IMR-90 (cell line): Measurements from ENCODE around the gene TNK2. TPM values are rescaled to one million over a fixed set of nuclear protein-coding genes. Genes with fewer than 3 reads are reported as not detected.
A peak's percentile ranks its signal among the peaks of the same experiment; 100 is the strongest.

ENCODE experiments used
- ATAC-seq: fragments of 200-7000 bp; cut with Tn5 transposase; 2 replicates; pipeline ENCODE4 v1.9.1; 2020; ENCODE audit warnings: low read depth, mild to moderate bottlenecking, moderate library complexity
- BruUV-seq: library from RNA; stranded (reverse); fragments of 400-500 nt; replicated peaks from 2 replicates; lab custom pipeline; 2021; lab: Mats Ljungman, UMichigan
- CTCF ChIA-PET: fragments of 300-600 bp; formaldehyde crosslinking; extraction: SDS; loops from one replicate; lab custom pipeline; 2021; ENCODE audit warnings: antibody characterized with exemption; lab: Yijun Ruan, JAX
- POLR2A ChIA-PET: fragments of 300-600 bp; sonication (Branson Sonifier 250); formaldehyde crosslinking; loops from one replicate; lab custom pipeline; 2022; ENCODE audit warnings: antibody characterized with exemption; ENCODE audit not compliant: unreplicated experiment; lab: Charles Lee
- DNase-seq: peaks from one replicate; pipeline ENCODE4 v3.0.0; 2013
- H2AFZ ChIP-seq: replicated peaks from 2 replicates; pipeline ENCODE3; 2013; ENCODE audit warnings: low read length, mild to moderate bottlenecking; ENCODE audit not compliant: poor library complexity
- H2AK5ac ChIP-seq: 2 replicates; pipeline ENCODE4 v1.6.1; 2013; ENCODE audit warnings: low read depth, low read length, inconsistent platforms
- H2AK9ac ChIP-seq: replicated peaks from 2 replicates; pipeline ENCODE3; 2013; ENCODE audit warnings: mild to moderate bottlenecking, low read depth, low read length, moderate library complexity; ENCODE audit not compliant: poor library complexity
- H2BK120ac ChIP-seq: 2 replicates; pipeline ENCODE4 v1.6.1; 2013; ENCODE audit warnings: low read depth, low read length, inconsistent platforms
- H2BK15ac ChIP-seq: 3 replicates; pipeline ENCODE4 v1.6.1; 2013; ENCODE audit warnings: low read depth, low read length, inconsistent platforms
- H2BK20ac ChIP-seq: 2 replicates; pipeline ENCODE4 v1.6.1; 2013; ENCODE audit warnings: low read depth, mild to moderate bottlenecking, inconsistent platforms, low read length, moderate library complexity
- H2BK5ac ChIP-seq: 2 replicates; pipeline ENCODE4 v1.6.1; 2013; ENCODE audit warnings: mild to moderate bottlenecking, low read depth, low read length, inconsistent platforms; ENCODE audit not compliant: poor library complexity, severe bottlenecking
- H3K14ac ChIP-seq: replicated peaks from 2 replicates; pipeline ENCODE4 v1.6.1; 2013; ENCODE audit warnings: low read depth, low read length, inconsistent platforms
- H3K18ac ChIP-seq: 2 replicates; pipeline ENCODE4 v1.6.1; 2013; ENCODE audit warnings: low read depth, low read length, control low read depth
- H3K23ac ChIP-seq: 2 replicates; pipeline ENCODE4 v1.6.1; 2013; ENCODE audit warnings: low read depth, low read length, inconsistent platforms
- H3K27ac ChIP-seq: 2 replicates; pipeline ENCODE4 v1.5.1; 2013; ENCODE audit warnings: mild to moderate bottlenecking, control low read depth, low read length; ENCODE audit not compliant: insufficient read depth
- H3K27me3 ChIP-seq: 2 replicates; pipeline ENCODE4 v1.6.1; 2013; ENCODE audit warnings: low read length; ENCODE audit not compliant: control insufficient read depth, insufficient read depth
- H3K36me3 ChIP-seq: 2 replicates; pipeline ENCODE4 v1.6.1; 2013; ENCODE audit warnings: low read length, mixed read lengths; ENCODE audit not compliant: control insufficient read depth, insufficient read depth
- H3K4ac ChIP-seq: 2 replicates; pipeline ENCODE4 v1.6.1; 2013; ENCODE audit warnings: low read depth, low read length, inconsistent platforms
- H3K4me1 ChIP-seq: 2 replicates; pipeline ENCODE4 v1.6.1; 2013; ENCODE audit warnings: low read length, mixed read lengths; ENCODE audit not compliant: control insufficient read depth, insufficient read depth
- H3K4me2 ChIP-seq: 2 replicates; pipeline ENCODE4 v1.6.1; 2013; ENCODE audit warnings: low read depth, mild to moderate bottlenecking, control low read depth, low read length, moderate library complexity
- H3K4me3 ChIP-seq: 2 replicates; pipeline ENCODE4 v1.5.1; 2013; ENCODE audit warnings: low read depth, mild to moderate bottlenecking, control low read depth, low read length, moderate library complexity; ENCODE audit not compliant: insufficient read depth
- H3K56ac ChIP-seq: 2 replicates; pipeline ENCODE4 v1.6.1; 2013; ENCODE audit warnings: low read length, inconsistent platforms; ENCODE audit not compliant: insufficient read depth; ENCODE audit errors: extremely low read depth
- H3K79me1 ChIP-seq, 2 experiments: 2 replicates each; pipeline ENCODE4 v1.6.1; 2013; ENCODE audit warnings: low read length in 2 of 2, inconsistent platforms in 1 of 2, low read depth in 1 of 2
- H3K9ac ChIP-seq: 2 replicates; pipeline ENCODE4 v1.6.1; 2013; ENCODE audit warnings: low read depth, low read length, control low read depth
- H3K9me1 ChIP-seq: 2 replicates; pipeline ENCODE4 v1.6.1; 2013; ENCODE audit warnings: low read length, inconsistent platforms; ENCODE audit not compliant: insufficient read depth
- H3K9me3 ChIP-seq: 2 replicates; pipeline ENCODE4 v1.6.1; 2013; ENCODE audit warnings: low read length; ENCODE audit not compliant: control insufficient read depth, insufficient read depth
- H4K20me1 ChIP-seq: 2 replicates; pipeline ENCODE4 v1.6.1; 2013; ENCODE audit warnings: low read length, inconsistent platforms; ENCODE audit not compliant: insufficient read depth
- H4K5ac ChIP-seq: 2 replicates; pipeline ENCODE4 v1.6.1; 2013; ENCODE audit warnings: mild to moderate bottlenecking, low read depth, low read length, control low read depth
- H4K8ac ChIP-seq, 2 experiments: 2 replicates each; pipeline ENCODE4 v1.6.1; 2013; ENCODE audit warnings: low read depth in 2 of 2, low read length in 2 of 2, control low read depth in 1 of 2, inconsistent platforms in 1 of 2
- H4K91ac ChIP-seq: 2 replicates; pipeline ENCODE4 v1.6.1; 2013; ENCODE audit warnings: low read depth, low read length, inconsistent platforms; ENCODE audit not compliant: insufficient read depth
- FOS ChIP-seq: fragments of 150-350 bp; IDR thresholded peaks from 2 replicates; pipeline ENCODE4 v1.6.1; 2016; ENCODE audit warnings: low read depth, low read length
- RAD21 ChIP-seq: IDR thresholded peaks from 2 replicates; pipeline ENCODE4 v1.6.1; 2012; ENCODE audit warnings: low read length, improper control_type of control experiment
- RFX5 ChIP-seq: IDR thresholded peaks from 2 replicates; pipeline ENCODE4 v1.8.0; 2012; ENCODE audit warnings: low read depth, mild to moderate bottlenecking, low read length, moderate library complexity
- WGBS, 2 experiments: methylation state at CpG; one replicate each; pipeline versions ENCODE4 v1.1.5 to v1.1.7; 2013; ENCODE audit warnings: missing lambda C conversion rate in 2 of 2; ENCODE audit not compliant: insufficient read length in 1 of 2; ENCODE audit errors: extremely low coverage in 2 of 2; 5-methylcytosine and 5-hydroxymethylcytosine counted together
- dilution Hi-C: fragments of 300-500 bp; cut with HindIII; formaldehyde crosslinking; loops from one replicate; pipeline ENCODE4 v1.14.3; 2018; ENCODE audit warnings: low sequenced_read_pairs; ENCODE audit not compliant: unreplicated experiment
- in situ Hi-C: fragments of 300-500 bp; cut with MboI; formaldehyde crosslinking; loops from 3 replicates; pipeline ENCODE4 v1.14.3; 2019; ENCODE audit warnings: low sequenced_read_pairs, inconsistent platforms, mixed read lengths
- intact Hi-C: fragments of 100-400 bp; cut with micrococcal nuclease; formaldehyde crosslinking; loops from 2 replicates; pipeline ENCODE4 v1.10.0; 2022
- polyA plus RNA-seq, 3 experiments: library from polyadenylated mRNA; depleted of rRNA; stranded (reverse); fragments of >200 nt; gene quantifications; 2 replicates each; pipeline ENCODE4 v1.2.3, GENCODE V29; 2012; ENCODE audit warnings: low replicate concordance in 1 of 3
- total RNA-seq: library from RNA; depleted of rRNA; stranded (reverse); fragments of >200 nt; gene quantifications from 2 replicates; pipeline ENCODE4 v1.2.3, GENCODE V29; 2012
- TF ChIP-seq, protein P1 (sequence below): fragments of 150-350 bp; IDR thresholded peaks from 2 replicates; pipeline ENCODE4 v1.6.1; 2017; ENCODE audit warnings: mild to moderate bottlenecking, antibody characterized with exemption, low read length, low read depth

The TNK2 gene
- total and polyA plus RNA-seq, 2 of the 4 experiments (the other 2 are of a cell fraction): 2.2 to 13.8 TPM

DNA sequence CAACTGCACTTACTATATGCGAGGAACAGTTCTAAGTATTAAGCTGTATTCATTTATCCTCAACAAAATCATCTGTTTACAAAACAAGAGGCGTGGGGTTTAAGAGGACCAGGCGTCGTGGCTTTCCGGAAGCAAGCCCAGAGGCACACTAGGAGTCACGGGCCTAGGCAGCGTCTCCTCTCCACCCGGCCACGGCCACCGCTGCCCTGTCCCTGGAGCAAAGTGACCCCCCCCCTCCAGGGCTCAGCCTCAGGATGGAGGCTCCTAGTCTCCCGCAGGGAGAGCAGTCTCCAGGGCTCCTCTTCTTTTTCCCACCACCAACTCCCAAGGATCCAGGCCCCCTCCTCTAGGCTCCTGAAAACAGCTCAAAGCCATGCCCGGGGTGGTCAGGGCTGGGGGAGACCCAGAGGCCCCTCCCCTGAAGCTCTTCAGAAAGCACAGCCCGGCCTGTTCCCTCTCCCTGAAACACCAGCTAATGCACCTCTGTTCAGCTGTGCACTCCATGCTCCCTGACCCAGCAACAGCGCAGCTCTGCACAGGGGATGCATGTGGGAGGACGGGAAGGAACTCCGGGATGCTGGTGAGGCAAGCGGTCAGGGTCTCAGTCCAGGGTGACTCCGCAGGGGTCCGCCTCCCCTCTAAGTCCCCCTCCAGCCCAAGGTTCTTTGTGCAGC, 16.8 kb downstream of the TNK2 start:
- H3K56ac ChIP-seq: no peak overlapping the region
- H2BK20ac ChIP-seq: no peak overlapping the region
- no peak overlapping the region; the same call in 1 of the 2 replicates for H3K4me2 ChIP-seq
- H3K9me1 ChIP-seq: peaks cover 4% of the 10 kb centered on the region; the same call in 1 of the 2 replicates
- no peak overlapping the region for H2AFZ ChIP-seq
- ChIA-PET CTCF (interaction anchor here (0.8 to 1.6 kb wide), 2 partner anchors 28 to 41 kb away, joined by 3 to 5 read pairs; no protein-coding TSS in a partner anchor), POLR2A (no interaction called here)
- no peak overlapping the region for H4K5ac ChIP-seq
- H2AK5ac ChIP-seq: no peak overlapping the region
- H4K8ac ChIP-seq: no peak overlapping the region
- no TSS peak for BruUV-seq
- peaks cover 20% of the 10 kb centered on the region for H3K4me1 ChIP-seq
- TF ChIP-seq RFX5: no peak
- TF ChIP-seq, protein P1, sequence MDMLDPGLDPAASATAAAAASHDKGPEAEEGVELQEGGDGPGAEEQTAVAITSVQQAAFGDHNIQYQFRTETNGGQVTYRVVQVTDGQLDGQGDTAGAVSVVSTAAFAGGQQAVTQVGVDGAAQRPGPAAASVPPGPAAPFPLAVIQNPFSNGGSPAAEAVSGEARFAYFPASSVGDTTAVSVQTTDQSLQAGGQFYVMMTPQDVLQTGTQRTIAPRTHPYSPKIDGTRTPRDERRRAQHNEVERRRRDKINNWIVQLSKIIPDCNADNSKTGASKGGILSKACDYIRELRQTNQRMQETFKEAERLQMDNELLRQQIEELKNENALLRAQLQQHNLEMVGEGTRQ: no peak
- no peak for TF ChIP-seq FOS
- TF ChIP-seq RAD21: no peak
- peaks cover 23 to 55% of the 10 kb centered on the region in 2 experiments; a peak in 3 of 4 replicates for H3K79me1 ChIP-seq
- H3K4me3 ChIP-seq: no peak overlapping the region
- H3K27ac ChIP-seq: no peak overlapping the region
- no peak overlapping the region for H4K91ac ChIP-seq
- DNase-seq (no peak), ATAC-seq (no peak)
- WGBS, 2 experiments: 81% methylated on average over 6 of the region's 19 CpGs; no CpG with 5 or more reads in 1 of the 2 experiments
- dilution Hi-C loops: no loop called here
- H3K27me3 ChIP-seq: no peaks in the 10 kb centered on the region
- H3K23ac ChIP-seq: peak overlapping the region; percentile 33; the same call in 1 of the 2 replicates
- H3K14ac ChIP-seq: no peak overlapping the region
- no peak overlapping the region for H3K9ac ChIP-seq
- no peak overlapping the region for H2BK15ac ChIP-seq
- H3K36me3 ChIP-seq: peaks cover 8% of the 10 kb centered on the region; the same call in 1 of the 2 replicates
- no peak overlapping the region for H2AK9ac ChIP-seq
- in situ Hi-C loops: no loop called here
- H4K20me1 ChIP-seq: peaks cover 8% of the 10 kb centered on the region; the same call in 1 of the 2 replicates
- no peak overlapping the region for H2BK120ac ChIP-seq
- no peak overlapping the region for H3K4ac ChIP-seq
- no peaks in the 10 kb centered on the region for H3K9me3 ChIP-seq
- H2BK5ac ChIP-seq: no peak overlapping the region
- no peak overlapping the region for H3K18ac ChIP-seq
- intact Hi-C loops: no loop called here
